Stimulated activated CD4-positive, alpha-beta T cell treated with anti-CD3 and anti-CD28 coated beads, Interleukin-12 subunit alpha, Interleukin-12 subunit beta, amount 100 ng/mL, for 24 hours (primary cell): Measurements from ENCODE around the gene C19orf67.

ENCODE experiments used
- DNase-seq, 2 experiments: peaks; one replicate each; pipeline ENCODE4 v3.0.0-alpha.2; 2020; ENCODE audit warnings: low read depth in 2 of 2

C19orf67 gene

GRCh38 chr19:14085309-14085995 is at the start of gene C19orf67:
C19orf67 (minus strand) TSS chr19:14085783; CDS start chr19:14085627, 156 bp downstream.
- no peak for DNase-seq

GRCh38 chr19:14135355-14135754 is 49.8 kb upstream of the C19orf67 start:
- no peak for DNase-seq

DNA sequence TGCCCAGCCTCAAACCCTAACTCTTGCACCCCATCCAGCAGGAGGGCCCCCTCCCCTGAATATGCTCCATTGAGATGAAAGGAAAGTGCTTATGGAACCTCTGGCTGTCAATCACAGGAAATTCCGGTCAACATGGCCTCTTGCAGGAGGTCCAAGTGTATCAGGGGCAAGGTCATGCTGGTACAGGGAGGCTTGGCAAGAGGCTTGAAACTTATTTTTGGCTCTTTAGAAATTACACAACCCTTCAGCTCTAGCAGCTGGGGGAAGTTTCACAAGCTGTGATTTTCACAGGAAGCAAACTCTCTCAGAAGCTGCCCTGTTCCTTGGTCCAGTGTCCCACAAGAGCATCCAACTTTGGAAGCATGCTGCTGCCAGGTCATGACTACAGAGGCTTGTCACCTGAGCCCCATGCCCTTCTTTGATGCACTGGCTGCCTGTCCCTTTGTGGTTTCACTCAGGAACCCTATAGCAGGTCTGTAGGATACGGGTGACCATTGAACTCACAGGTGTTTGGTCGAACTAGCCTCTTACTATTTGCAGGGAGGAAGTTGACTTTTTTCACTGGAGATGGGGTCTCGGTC is 42.4 kb upstream of the C19orf67 start:
- DNase-seq: no peak

GRCh38 chr19:14127176-14127575 is 41.6 kb upstream of the C19orf67 start:
- DNase-seq: no peak

DNA sequence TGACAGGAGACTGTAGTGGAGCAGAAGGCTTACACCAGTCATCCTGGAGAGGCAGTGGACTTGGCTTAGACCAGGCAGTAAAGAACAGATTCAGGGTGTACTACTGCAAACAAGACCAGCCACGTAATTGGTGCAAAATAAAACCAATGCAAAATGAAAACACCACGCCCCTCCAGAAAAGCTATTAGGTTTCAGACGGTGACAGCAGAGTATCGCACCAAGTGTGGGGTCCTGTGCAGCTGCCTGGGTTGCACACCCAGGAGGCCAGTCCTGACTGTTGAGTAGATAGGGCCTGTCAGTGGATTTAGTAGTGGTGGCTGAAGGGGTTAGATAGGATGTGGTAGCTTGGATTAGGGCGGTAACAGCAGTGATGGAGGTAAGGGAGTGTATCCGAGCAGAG is 37.3 kb upstream of the C19orf67 start:
- DNase-seq: no peak

DNA sequence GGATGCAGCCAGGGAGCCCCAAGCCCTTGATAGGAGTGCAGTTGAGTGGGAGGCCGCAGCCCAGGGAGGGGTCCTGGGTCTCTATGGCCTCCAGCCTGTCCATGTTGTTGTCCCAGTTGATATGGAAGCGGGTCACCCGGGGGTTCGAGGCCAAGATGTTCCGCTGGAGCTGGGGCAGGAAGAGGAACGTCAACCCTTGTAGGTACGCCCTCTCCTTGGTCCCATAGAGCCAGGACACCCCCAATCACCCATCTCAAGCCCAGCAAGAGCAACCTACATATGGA is 34.9 kb upstream of the C19orf67 start:
- DNase-seq: no peak

DNA sequence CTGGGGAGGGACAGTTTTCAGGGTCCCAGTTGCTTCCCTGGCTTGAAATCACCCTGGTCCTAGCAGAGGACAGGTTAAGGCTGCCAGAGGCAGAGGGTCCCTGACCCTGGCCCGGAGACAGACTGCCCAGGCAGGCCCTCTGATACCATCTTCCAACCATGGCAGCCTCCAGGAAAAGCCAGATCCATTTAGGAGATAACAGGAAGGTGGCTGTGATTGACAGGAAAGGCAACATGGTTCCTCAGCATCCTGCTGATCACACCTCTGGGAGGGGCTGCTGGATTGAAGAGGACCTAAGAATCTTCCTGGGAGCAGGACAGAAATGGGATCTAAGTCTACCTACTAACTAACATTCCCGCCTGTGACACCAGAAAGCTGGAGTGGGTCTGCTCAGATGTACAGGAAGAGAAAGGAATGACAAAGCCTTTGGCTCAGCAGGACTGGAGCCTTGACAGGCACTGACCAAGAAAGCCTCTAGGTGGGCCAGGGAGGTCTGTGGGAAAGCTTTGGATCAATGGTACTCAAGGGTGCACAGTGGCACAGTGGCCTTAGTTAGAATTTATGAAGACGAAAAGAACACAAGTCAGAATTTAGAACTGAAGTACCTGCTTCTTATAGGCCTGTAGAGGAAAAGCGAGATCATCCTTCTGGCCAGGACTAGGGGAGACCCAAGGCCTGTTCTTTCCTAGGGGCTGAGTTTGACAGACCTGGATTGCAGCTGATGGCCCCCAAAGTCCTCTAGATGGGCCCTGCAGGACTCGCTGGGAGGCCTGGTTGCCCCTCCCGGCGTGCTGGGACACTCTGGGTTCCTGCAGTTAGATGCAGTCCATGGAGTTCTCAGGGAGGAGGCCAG is 34.3 kb upstream of the C19orf67 start:
- DNase-seq: no peak

GRCh38 chr19:14119146-14119545 is 33.6 kb upstream of the C19orf67 start:
- DNase-seq: no peak

GRCh38 chr19:14118165-14119051 is 32.8 kb upstream of the C19orf67 start:
- DNase-seq: no peak

DNA sequence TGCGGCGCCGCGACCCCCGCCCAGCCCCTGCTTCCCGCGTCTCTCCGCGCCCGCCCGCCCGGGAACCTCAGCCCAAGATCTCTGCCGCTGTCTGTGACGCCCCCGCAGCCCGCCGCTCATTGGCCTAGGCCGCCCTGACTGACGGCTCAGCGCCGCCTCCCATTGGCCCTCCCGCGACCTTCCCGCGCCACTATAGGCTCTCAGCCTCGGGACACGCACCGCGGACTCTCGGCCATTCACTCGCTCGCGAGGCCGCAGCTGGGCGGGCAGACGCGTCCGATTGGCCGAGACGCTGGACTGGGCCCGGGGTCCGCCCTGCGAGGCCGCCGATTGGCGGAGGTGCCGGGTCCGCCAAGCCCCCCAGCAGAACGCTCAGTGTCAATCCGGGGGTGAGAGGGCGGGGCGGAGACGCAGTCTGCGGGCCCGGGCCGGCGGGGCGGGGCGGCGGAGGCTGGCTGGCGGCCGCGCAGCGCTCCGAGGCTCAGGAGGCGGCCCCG is 32.1 kb upstream of the C19orf67 start, which contains the start of gene PRKACA:
TSS of gene PRKACA (minus strand) at position 95 of the 497 bp plus-strand sequence. CDS start 215 bp downstream, outside the sequence.
- peak; percentile 95 to 97 for DNase-seq

- DNase-seq: no peak
Observed at GRCh38 chr19:14116918-14117578, 31.5 kb upstream of the C19orf67 start.

DNA sequence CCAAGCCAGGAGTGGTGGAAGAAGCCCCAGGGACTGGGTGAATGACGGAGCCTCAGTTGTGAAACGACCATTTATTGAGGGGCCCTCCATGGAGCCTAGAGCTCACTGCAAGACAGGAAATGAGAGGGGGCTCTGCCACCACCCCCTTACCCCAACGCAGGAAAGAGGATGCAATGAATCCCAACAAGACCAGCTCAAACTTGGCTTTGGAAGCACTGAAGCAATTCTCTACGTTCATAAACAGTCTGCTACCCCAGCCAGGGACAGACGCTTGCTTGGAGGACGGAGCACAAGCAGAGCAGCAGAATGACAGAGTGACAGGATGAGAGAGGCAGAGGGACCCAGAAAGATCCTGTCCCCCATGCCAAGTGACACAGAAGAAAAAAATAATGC is 30.9 kb upstream of the C19orf67 start:
- no peak for DNase-seq

GRCh38 chr19:14115756-14116155 is 30.2 kb upstream of the C19orf67 start:
- DNase-seq: no peak

DNA sequence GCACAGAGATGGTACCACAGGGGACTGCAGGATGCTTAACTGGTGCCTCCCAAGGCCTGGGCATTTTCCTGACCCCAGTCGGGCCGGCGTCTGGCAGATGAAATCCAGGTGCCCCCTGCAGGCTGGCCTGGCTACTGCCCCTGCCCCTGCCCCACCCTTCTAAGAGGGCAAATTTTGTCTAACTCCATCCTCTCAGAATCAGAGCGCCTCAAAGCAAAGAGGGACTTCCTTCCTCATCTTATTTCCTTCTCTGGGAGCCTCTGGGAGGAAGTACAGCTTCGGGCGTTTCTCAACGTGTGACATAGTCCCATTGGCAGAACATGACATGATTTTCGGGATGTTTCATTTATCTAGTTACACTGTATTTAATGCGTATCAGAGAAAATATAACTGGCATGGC is 29.3 kb upstream of the C19orf67 start:
- peak in 1 of 2 experiments; percentile 22 for DNase-seq

DNA sequence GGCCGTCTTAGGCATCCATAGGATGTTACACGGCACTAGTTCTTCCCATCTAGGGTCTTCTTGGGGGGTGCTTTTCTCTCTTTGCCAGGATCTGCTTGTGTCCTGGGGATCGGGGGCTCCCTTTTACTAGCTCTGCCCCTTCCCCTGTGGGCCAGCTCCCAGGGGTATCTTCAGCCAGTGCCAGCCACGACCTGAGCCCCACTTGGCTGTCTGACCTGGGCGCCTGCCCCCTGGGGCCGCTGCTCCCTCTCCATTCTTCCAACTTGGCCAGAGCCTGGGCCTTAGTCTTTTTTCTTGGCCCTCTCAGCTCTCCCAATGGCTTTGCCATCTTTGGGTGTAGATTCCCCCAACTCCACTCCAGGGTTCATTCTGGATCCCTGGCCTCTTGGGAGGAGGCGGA is 28.9 kb upstream of the C19orf67 start:
- no peak for DNase-seq

DNA sequence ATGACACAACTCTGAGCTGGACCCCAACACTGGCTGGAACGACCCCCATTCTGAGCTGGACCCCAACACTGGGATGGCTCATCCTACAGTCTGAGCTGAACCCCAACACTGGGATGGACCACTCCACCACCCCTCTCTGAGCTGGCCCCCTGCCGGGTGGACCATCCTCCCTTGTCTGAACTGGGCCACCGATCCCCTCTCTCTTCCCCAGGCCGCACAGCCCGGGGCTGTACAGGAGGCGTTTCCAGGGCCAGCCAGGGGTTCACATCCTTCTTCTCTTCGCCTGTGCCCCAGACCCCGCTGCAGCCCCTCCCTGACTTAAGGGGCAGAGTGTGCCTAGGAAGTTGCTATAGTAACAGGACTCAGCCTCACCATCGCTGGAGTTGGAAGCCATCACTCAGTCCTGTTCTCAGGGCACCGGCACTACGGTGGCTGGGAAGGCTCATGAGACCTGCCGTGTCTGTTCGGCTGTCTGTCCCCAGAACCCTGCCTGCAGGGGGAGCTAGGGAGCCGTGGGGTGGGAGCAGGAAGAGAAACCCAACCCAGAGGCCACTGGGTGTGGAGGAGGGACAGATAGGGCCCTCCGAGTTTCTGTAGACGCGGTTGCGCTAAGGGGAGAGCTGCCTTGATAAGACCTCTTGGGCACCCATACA is 28.3 kb upstream of the C19orf67 start:
- DNase-seq: peak in 1 of 2 experiments; percentile 46

- no peak for DNase-seq
Observed at GRCh38 chr19:14112809-14113385, 27.3 kb upstream of the C19orf67 start.

DNA sequence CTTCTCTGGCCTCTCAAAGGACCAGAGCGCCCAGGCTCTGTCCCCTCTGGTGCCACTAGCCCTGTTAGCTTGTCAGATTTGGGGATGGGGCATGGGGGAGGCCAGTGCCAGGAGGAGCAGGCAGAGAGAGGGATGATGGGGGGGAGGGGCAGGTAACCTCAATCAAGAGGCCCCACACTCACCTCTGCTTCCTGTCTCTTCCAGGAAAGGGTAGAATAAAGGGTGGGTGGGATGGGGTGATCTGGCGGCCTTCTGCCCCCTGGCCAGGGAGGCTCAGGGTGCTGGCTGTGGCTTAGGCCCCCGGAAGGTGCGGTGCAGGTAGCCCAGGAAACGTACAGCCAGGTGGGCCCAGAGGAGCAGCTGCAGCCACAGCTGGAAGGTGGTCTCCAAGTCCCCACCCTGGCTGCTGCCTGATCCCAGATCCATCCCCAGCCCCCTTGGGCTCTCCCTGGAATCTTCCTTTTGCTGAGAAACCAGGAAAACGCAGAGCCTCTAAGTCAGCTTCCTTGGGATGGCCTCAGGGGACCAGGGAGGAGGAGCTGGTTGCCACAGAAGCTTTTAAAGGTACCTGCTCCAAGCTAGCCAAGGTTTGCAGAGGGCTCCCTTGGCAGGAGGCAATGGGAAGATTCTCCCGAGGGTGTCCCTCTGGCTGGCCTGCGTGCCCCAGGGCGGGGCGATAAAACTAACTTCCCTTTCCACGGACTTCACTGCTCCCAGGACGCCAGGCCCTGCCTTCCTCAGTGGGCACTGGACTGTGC is 26.6 kb upstream of the C19orf67 start:
- no peak for DNase-seq

DNA sequence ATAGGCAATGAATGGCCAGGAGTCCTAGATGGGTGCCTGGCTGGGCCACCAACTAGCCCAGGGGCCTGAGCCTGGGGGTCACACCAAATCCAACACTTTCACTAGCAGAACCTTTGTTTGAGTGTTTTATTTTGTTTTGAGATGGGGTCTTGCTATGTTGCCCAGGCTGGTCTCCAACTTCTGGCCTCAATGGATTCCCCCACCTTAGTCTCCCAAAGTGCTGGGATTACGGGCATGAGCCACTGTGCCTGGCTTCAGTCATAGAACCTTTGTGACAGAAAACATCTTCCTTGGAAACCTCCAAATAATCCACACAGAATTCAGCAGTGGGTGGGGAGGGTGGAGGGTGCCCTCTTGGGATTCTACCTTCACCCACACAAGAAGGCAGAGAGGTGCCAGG is 25.9 kb upstream of the C19orf67 start:
- DNase-seq: no peak
